ENCODE results near the gene PDYN. TPM values are rescaled to one million over a fixed set of nuclear protein-coding genes. Genes with fewer than 3 reads are reported as not detected.

Gene PDYN
- total RNA-seq, 1 donor from 2014 or later: not detected

DNA sequence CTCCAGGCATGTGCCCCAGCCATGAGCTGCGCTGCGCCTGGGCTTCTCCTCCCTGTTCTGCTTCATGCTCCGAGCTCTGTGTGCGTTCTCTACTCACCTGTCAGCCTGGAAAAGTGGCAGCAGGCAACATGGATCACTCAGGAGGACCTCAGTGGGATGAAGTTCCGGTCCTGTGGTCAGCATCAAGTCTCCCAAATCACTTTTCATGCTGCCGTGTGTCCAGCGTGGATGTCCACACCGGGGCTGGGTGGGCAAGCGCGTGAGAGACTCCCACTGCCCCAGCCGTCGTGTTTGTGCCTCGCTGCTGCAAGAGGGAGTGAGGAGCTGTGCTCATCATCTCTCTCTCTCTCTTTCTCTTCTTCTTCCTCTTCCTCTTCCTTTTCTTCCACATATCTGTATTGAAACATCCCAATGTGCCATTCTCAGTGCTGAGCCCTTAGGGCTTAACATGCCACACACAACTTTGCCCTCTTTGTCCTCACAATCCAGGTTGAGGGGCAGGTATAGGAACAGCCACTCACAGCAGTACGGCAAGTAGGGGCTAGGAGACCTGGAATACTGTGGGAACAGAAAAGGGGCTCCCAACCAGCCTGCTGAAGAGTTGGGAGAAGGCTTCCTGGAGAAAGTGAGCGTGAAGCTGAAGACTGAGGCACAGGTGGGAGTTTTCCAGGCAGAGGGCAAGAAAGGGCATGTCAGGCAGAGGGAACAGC is 3.8 kb upstream of the PDYN start:
- Histone ChIP-seq H3K9ac (ENCODE audit: low read depth in 1 of 3, low read length in 3 of 3) (no peak overlapping the region), H3K4me1 (ENCODE audit: control insufficient read depth in 3 of 3, insufficient read depth in 3 of 3, low read length in 3 of 3) (no peaks in the 10 kb centered on the region), H3K4me3 (ENCODE audit: low read length in 3 of 3) (no peak overlapping the region), H3K27me3 (ENCODE audit: control insufficient read depth in 3 of 3, insufficient read depth in 3 of 3, low read length in 3 of 3) (peaks cover 61 to 68% (median 66%) of the 10 kb centered on the region in 3 donors), H3K9me3 (ENCODE audit: control insufficient read depth in 3 of 3, low read length in 3 of 3) (no peaks in the 10 kb centered on the region), H3K36me3 (ENCODE audit: control insufficient read depth in 3 of 3, insufficient read depth in 3 of 3, low read length in 3 of 3) (no peaks in the 10 kb centered on the region), H3K27ac (ENCODE audit: low read depth, low read length) (no peak overlapping the region)

DNA sequence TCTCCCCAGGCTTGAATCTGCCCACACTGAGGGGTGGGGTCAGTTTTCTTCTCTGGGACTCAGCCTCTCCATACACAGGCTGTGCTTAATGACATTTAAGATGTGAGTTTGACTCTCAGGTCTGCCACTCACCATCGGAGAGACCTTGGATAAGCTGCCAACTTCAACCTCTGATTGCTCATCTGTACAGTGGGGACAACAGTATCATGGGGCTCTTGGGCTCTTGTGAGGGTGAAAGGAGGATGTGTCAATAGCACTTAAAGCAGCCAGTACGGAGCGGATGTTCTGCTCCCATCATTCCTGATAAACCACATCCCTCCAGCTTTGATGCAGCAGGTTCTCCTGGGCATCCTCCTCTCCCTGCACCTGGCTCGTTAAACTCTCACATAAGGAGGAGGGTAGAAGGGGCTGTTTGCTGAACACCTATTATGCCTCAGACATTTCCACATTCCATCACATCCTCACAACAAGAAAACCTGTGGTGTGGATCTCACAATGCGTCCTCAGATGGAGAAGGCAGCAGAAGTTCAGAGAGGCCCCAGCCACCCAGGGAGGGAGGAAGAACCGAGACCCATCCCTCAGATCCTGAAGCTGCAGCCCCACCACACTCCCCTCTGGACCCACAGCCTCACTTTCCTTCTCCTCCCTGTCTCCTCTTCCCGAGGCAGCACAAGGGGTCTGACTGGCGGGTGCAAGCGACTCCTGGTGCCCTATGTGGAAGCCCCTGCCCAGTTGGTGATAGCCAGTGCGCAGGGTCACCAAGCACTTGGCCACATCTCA is 1.9 kb upstream of the PDYN start:
- Histone ChIP-seq H3K9ac (ENCODE audit: low read depth in 1 of 3, low read length in 3 of 3) (no peak overlapping the region), H3K36me3 (ENCODE audit: control insufficient read depth in 3 of 3, insufficient read depth in 3 of 3, low read length in 3 of 3) (no peaks in the 10 kb centered on the region), H3K9me3 (ENCODE audit: control insufficient read depth in 3 of 3, low read length in 3 of 3) (no peaks in the 10 kb centered on the region), H3K27me3 (ENCODE audit: control insufficient read depth in 3 of 3, insufficient read depth in 3 of 3, low read length in 3 of 3) (peaks cover 72 to 82% (median 75%) of the 10 kb centered on the region in 3 donors), H3K4me1 (ENCODE audit: control insufficient read depth in 3 of 3, insufficient read depth in 3 of 3, low read length in 3 of 3) (no peaks in the 10 kb centered on the region), H3K27ac (ENCODE audit: low read depth, low read length) (no peak overlapping the region), H3K4me3 (ENCODE audit: low read length in 3 of 3) (no peak overlapping the region)

DNA sequence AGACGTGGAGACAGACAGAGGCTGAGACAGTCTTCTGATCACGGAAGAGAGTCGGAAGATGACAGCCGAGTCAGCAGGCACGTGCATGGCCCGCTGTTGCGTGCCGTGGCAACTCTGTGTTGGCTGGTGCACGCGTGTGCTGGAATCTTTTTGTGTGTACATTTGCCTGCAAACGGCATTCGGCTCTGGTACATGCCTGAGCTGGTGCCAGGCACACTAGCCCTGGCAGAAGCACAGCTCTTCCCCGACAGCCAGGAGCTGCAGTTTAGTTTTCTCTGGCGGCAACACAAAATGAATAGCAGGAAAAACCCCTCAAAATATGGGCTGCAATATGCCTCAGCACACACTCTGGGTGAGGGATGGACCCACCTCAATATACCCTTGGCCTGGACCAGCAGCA is 769 bp upstream of the PDYN start:
- no peaks in the 10 kb centered on the region for H3K9me3 ChIP-seq (ENCODE audit: control insufficient read depth in 3 of 3, low read length in 3 of 3)
- H3K36me3 ChIP-seq (ENCODE audit: control insufficient read depth in 3 of 3, insufficient read depth in 3 of 3, low read length in 3 of 3): no peaks in the 10 kb centered on the region
- no peak overlapping the region for H3K27ac ChIP-seq (ENCODE audit: low read depth, low read length)
- no peak overlapping the region for H3K4me3 ChIP-seq (ENCODE audit: low read length in 3 of 3)
- no peak overlapping the region for H3K9ac ChIP-seq (ENCODE audit: low read depth in 1 of 3, low read length in 3 of 3)
- peaks cover 80 to 87% (median 85%) of the 10 kb centered on the region in 3 donors for H3K27me3 ChIP-seq (ENCODE audit: control insufficient read depth in 3 of 3, insufficient read depth in 3 of 3, low read length in 3 of 3)
- no peaks in the 10 kb centered on the region for H3K4me1 ChIP-seq (ENCODE audit: control insufficient read depth in 3 of 3, insufficient read depth in 3 of 3, low read length in 3 of 3)

DNA sequence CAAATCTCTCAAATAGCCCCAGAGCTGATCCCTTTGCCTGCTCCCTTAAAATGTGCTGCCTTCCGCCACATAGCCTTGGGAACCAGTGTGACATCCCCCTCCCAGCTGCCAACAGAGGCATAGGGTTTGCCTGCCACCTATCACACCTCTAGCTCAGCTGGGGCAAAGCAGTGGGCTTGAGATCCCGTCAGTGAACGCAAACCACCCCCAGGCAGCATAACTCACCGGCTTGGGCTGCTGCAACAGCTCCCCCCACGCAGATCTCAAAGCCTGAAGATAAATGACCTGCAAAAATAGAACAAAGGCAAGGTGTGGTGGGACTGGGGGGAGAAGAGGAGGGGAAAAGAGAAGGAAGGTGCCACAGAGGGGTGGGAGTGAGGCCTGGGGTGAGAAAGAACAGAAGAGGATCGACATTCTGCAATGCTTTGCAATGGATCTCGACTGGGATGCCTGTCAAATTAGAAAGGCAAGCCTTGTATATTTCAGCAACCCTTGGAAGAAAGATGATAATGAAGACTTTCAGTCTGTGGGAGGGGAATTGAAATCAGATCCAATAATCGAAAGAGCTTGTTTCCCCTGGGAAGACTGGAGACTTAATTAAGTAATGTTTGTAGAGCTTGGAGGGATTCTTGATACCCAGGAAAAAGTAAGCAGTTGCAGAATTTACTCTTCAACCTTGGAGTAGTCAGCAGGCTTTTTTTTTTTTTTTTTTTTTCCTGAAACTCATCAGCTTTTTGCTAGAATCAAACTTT is 1.3 kb downstream of the PDYN start:
- H3K9ac ChIP-seq (ENCODE audit: low read depth in 1 of 3, low read length in 3 of 3): no peak overlapping the region
- no peak overlapping the region for H3K27ac ChIP-seq (ENCODE audit: low read depth, low read length)
- no peaks in the 10 kb centered on the region for H3K36me3 ChIP-seq (ENCODE audit: control insufficient read depth in 3 of 3, insufficient read depth in 3 of 3, low read length in 3 of 3)
- no peak overlapping the region for H3K4me3 ChIP-seq (ENCODE audit: low read length in 3 of 3)
- H3K27me3 ChIP-seq (ENCODE audit: control insufficient read depth in 3 of 3, insufficient read depth in 3 of 3, low read length in 3 of 3): peaks cover 75 to 85% (median 84%) of the 10 kb centered on the region in 3 donors
- H3K9me3 ChIP-seq (ENCODE audit: control insufficient read depth in 3 of 3, low read length in 3 of 3): no peaks in the 10 kb centered on the region
- H3K4me1 ChIP-seq (ENCODE audit: control insufficient read depth in 3 of 3, insufficient read depth in 3 of 3, low read length in 3 of 3): no peaks in the 10 kb centered on the region

DNA sequence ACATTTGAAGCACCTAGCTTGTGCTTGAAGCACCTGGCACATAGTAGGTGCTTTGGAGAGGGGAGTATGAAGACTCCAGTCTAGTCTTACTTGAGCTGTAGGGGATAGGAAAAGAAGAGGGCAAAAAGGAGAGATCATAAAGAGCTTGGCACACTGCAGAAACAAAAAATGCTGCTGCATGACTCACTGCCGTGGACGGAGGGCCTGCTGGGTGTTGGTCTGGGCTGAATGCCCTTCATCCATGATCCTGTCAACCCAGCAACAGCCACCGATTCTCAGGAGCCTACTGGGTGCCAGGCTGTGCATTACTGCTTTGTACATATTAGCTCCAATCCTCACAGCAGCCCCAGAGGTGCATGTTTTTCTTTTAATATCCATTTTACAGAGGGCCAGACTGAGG is 6.0 kb downstream of the PDYN start:
- no peaks in the 10 kb centered on the region for H3K36me3 ChIP-seq (ENCODE audit: control insufficient read depth in 3 of 3, insufficient read depth in 3 of 3, low read length in 3 of 3)
- peaks cover 46 to 52% (median 49%) of the 10 kb centered on the region in 3 donors for H3K27me3 ChIP-seq (ENCODE audit: control insufficient read depth in 3 of 3, insufficient read depth in 3 of 3, low read length in 3 of 3)
- no peak overlapping the region for H3K4me3 ChIP-seq (ENCODE audit: low read length in 3 of 3)
- H3K9ac ChIP-seq (ENCODE audit: low read depth in 1 of 3, low read length in 3 of 3): no peak overlapping the region
- H3K9me3 ChIP-seq (ENCODE audit: control insufficient read depth in 3 of 3, low read length in 3 of 3): no peaks in the 10 kb centered on the region
- H3K27ac ChIP-seq (ENCODE audit: low read depth, low read length): no peak overlapping the region
- no peaks in the 10 kb centered on the region for H3K4me1 ChIP-seq (ENCODE audit: control insufficient read depth in 3 of 3, insufficient read depth in 3 of 3, low read length in 3 of 3)

DNA sequence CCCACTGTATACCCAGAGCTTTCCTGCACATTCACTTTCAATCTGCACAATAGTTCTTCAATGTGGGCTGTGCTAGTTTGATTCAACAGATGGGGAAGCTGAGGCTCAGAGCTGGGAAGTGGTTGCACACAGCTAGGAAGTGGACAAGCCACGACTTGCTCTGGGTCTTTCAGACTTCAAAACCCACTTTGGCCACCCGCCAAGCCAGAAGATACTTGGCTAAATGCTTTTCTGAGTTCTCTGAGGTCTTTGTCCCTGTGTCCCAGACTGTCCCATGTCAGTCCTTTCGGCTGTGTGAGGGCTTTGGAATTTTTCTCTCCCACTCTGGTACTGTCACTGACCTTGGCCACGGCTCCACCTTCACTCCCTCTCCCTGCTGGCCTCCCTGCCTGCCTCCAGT is 10.6 kb downstream of the PDYN start:
- Histone ChIP-seq H3K9ac (ENCODE audit: low read depth in 1 of 3, low read length in 3 of 3) (no peak overlapping the region), H3K4me1 (ENCODE audit: control insufficient read depth in 3 of 3, insufficient read depth in 3 of 3, low read length in 3 of 3) (no peaks in the 10 kb centered on the region), H3K4me3 (ENCODE audit: low read length in 3 of 3) (no peak overlapping the region), H3K9me3 (ENCODE audit: control insufficient read depth in 3 of 3, low read length in 3 of 3) (no peaks in the 10 kb centered on the region), H3K27me3 (ENCODE audit: control insufficient read depth in 3 of 3, insufficient read depth in 3 of 3, low read length in 3 of 3) (peaks cover 24 to 31% (median 27%) of the 10 kb centered on the region in 3 donors), H3K36me3 (ENCODE audit: control insufficient read depth in 3 of 3, insufficient read depth in 3 of 3, low read length in 3 of 3) (no peaks in the 10 kb centered on the region), H3K27ac (ENCODE audit: low read depth, low read length) (no peak overlapping the region)

DNA sequence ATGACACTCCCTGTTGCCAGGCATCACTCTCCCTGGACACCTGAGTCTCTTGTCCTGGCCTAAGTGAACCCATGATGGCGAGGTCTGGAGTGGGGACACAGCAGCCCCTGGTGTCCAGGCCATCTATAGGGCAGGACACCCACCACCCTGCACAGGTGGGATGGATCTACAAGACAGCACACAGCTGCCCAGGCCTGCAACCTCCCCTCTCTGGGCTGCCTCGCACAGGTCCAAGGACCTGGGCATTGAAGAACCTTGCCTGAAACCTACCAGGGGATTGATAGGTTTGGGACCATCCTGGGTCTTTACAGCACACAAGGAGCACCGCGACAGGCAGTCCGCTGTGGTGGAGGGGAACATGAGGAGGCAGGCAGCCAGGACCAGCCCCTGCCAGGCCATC is 11.2 kb downstream of the PDYN start:
- Histone ChIP-seq H3K36me3 (ENCODE audit: control insufficient read depth in 3 of 3, insufficient read depth in 3 of 3, low read length in 3 of 3) (no peaks in the 10 kb centered on the region), H3K4me1 (ENCODE audit: control insufficient read depth in 3 of 3, insufficient read depth in 3 of 3, low read length in 3 of 3) (no peaks in the 10 kb centered on the region), H3K4me3 (ENCODE audit: low read length in 3 of 3) (no peak overlapping the region), H3K27me3 (ENCODE audit: control insufficient read depth in 3 of 3, insufficient read depth in 3 of 3, low read length in 3 of 3) (peaks cover 28 to 31% (median 29%) of the 10 kb centered on the region in 3 donors), H3K9me3 (ENCODE audit: control insufficient read depth in 3 of 3, low read length in 3 of 3) (no peaks in the 10 kb centered on the region), H3K27ac (ENCODE audit: low read depth, low read length) (no peak overlapping the region), H3K9ac (ENCODE audit: low read depth in 1 of 3, low read length in 3 of 3) (no peak overlapping the region)

DNA sequence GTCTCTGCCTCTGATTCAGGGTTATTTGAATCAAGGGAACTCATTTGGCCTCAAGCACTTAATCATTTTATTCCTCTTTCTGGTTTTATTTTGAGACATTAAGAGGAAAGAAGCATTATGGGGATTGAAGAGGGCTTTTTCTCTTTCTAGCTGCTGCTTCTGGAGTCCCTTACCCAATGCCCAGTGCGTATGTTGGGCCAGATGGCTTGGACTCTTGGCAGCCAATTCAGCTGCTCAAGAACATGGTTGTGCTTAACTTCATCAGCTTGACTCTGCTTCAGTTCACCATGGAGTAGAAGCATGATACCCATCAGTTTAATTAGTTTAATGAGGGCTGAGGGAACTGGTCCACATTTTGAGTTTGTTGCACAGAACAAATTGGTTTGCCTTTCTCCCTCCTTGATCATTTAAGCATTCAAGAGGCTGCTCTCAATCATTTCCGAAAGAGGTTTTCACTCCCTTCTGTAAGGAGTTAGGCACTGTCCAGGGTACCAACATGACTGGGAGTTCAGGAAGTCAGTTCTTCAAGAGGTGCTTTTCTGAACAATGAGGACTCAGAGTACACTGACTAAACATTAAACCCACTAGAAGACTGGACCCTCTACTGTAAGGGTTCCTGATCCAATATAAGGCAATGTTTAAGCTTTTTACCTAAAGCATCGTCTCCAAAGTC is 14.6 kb downstream of the PDYN start:
- H3K36me3 ChIP-seq (ENCODE audit: control insufficient read depth in 3 of 3, insufficient read depth in 3 of 3, low read length in 3 of 3): no peaks in the 10 kb centered on the region
- no peak overlapping the region for H3K4me3 ChIP-seq (ENCODE audit: low read length in 3 of 3)
- no peak overlapping the region for H3K9ac ChIP-seq (ENCODE audit: low read depth in 1 of 3, low read length in 3 of 3)
- peaks cover 12 to 30% (median 21%) of the 10 kb centered on the region in 3 donors for H3K27me3 ChIP-seq (ENCODE audit: control insufficient read depth in 3 of 3, insufficient read depth in 3 of 3, low read length in 3 of 3)
- no peaks in the 10 kb centered on the region for H3K9me3 ChIP-seq (ENCODE audit: control insufficient read depth in 3 of 3, low read length in 3 of 3)
- no peak overlapping the region for H3K27ac ChIP-seq (ENCODE audit: low read depth, low read length)
- H3K4me1 ChIP-seq (ENCODE audit: control insufficient read depth in 3 of 3, insufficient read depth in 3 of 3, low read length in 3 of 3): no peaks in the 10 kb centered on the region

DNA sequence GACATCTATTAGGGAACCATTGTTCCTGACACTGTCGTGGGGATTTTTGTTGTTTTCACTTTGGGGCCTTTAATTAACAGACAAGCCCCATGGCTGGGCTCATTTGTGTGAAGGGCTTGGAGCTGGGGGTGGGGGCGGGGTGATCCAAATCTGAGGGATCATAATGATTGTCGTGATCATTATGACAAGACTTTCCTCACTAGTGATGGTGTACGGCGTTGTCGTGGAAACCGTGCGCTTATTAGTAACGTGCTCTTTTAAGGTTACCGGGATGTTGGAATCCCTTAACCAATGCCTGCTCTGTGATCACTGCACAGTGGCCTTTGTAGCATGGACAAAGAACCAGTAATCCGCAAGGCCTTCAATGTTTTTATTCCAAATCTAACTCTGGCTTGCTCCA is 18.6 kb downstream of the PDYN start:
- H3K4me3 ChIP-seq (ENCODE audit: low read length in 3 of 3): no peak overlapping the region
- H3K27me3 ChIP-seq (ENCODE audit: control insufficient read depth in 3 of 3, insufficient read depth in 3 of 3, low read length in 3 of 3): peaks cover 11 to 15% (median 14%) of the 10 kb centered on the region in 3 donors
- H3K9ac ChIP-seq (ENCODE audit: low read depth in 1 of 3, low read length in 3 of 3): no peak overlapping the region
- H3K4me1 ChIP-seq (ENCODE audit: control insufficient read depth in 3 of 3, insufficient read depth in 3 of 3, low read length in 3 of 3): no peaks in the 10 kb centered on the region
- no peaks in the 10 kb centered on the region for H3K9me3 ChIP-seq (ENCODE audit: control insufficient read depth in 3 of 3, low read length in 3 of 3)
- no peaks in the 10 kb centered on the region for H3K36me3 ChIP-seq (ENCODE audit: control insufficient read depth in 3 of 3, insufficient read depth in 3 of 3, low read length in 3 of 3)
- H3K27ac ChIP-seq (ENCODE audit: low read depth, low read length): no peak overlapping the region

Measured in skeletal muscle tissue (tissue), 4 donors.